ENCODE measurements around the gene BMF. TPM values are rescaled to one million over a fixed set of nuclear protein-coding genes. Genes with fewer than 3 reads are reported as not detected.

The BMF gene
- total and polyA plus RNA-seq, 2 of the 4 experiments (the other 2 are of a cell fraction), result 2.4 to 2.9 TPM

- H3K4me1 ChIP-seq (ENCODE audit: control insufficient read depth, insufficient read depth, low read length), result peaks cover 19% of the 10 kb centered on the region
- H3K4ac ChIP-seq (ENCODE audit: low read depth, low read length), result peak overlapping the region; percentile 29; the same call in 1 of the 2 replicates
- 100% methylated on average over 3 of the region's 3 CpGs; no CpG with 5 or more reads in 1 of the 2 experiments for WGBS, 2 experiments (ENCODE audit: extremely low coverage in 2 of 2, insufficient read length in 1 of 2)
- no peak overlapping the region for H2BK15ac ChIP-seq (ENCODE audit: low read depth, low read length)
- H3K18ac ChIP-seq (ENCODE audit: low read depth, low read length), result no peak overlapping the region
- H4K8ac ChIP-seq (ENCODE audit: low read depth in 2 of 2, low read length in 2 of 2), result no peak overlapping the region
- H2BK5ac ChIP-seq (ENCODE audit: low read depth, low read length, poor library complexity, severe bottlenecking), result no peak overlapping the region
- H3K27me3 ChIP-seq (ENCODE audit: control insufficient read depth, insufficient read depth, low read length), result no peaks in the 10 kb centered on the region
- no peak overlapping the region for H3K27ac ChIP-seq (ENCODE audit: insufficient read depth, low read length)
- no peak overlapping the region for H2BK20ac ChIP-seq (ENCODE audit: low read depth, low read length)
- no peak for TF ChIP-seq MXI1 (IDR thresholded peaks at IDR 0.05; ENCODE audit: borderline replicate concordance, low read depth, low read length)
- TF ChIP-seq BHLHE40 (IDR thresholded peaks at IDR 0.05; ENCODE audit: low read depth, low read length), result no peak
- TF ChIP-seq RAD21 (IDR thresholded peaks at IDR 0.05; ENCODE audit: low read length), result no peak
- TF ChIP-seq MAZ (IDR thresholded peaks at IDR 0.05; ENCODE audit: borderline replicate concordance, low read depth, low read length), result no peak
- no peak for TF ChIP-seq RCOR1 (IDR thresholded peaks at IDR 0.05; ENCODE audit: insufficient replicate concordance, low read length)
- no peak for TF ChIP-seq FOS (IDR thresholded peaks at IDR 0.05; ENCODE audit: low read depth, low read length)
- no peak for TF ChIP-seq RFX5 (IDR thresholded peaks at IDR 0.05; ENCODE audit: low read depth, low read length)
- no peak for TF ChIP-seq ELK1 (IDR thresholded peaks at IDR 0.05; ENCODE audit: borderline replicate concordance, low read depth, low read length)
- TF ChIP-seq POLR2A (IDR thresholded peaks at IDR 0.05; ENCODE audit: low read depth, low read length), result no peak
- TF ChIP-seq CTCF (conservative IDR thresholded peaks at IDR 0.05; ENCODE audit: low read depth, low read length), result no peak
- TF ChIP-seq SMC3 (IDR thresholded peaks at IDR 0.05; ENCODE audit: low read depth, low read length), result no peak
- no peak for TF ChIP-seq MAFK (IDR thresholded peaks at IDR 0.05; ENCODE audit: low read depth, low read length)
- TF ChIP-seq CHD1 (IDR thresholded peaks at IDR 0.05; ENCODE audit: low read depth, low read length), result no peak
- POLR2A ChIA-PET (ENCODE audit: unreplicated experiment), result no interaction called here
- no peaks in the 10 kb centered on the region for H3K9me3 ChIP-seq (ENCODE audit: control insufficient read depth, insufficient read depth, low read length)
- no peak overlapping the region for H3K14ac ChIP-seq (replicated peaks; ENCODE audit: low read depth, low read length)
- no peak for ATAC-seq (ENCODE audit: low read depth)
- no peaks in the 10 kb centered on the region for H4K20me1 ChIP-seq (ENCODE audit: insufficient read depth, low read length)
- no peak overlapping the region for H3K4me3 ChIP-seq (ENCODE audit: insufficient read depth, low read depth, low read length)
- no peak overlapping the region for H3K56ac ChIP-seq (ENCODE audit: extremely low read depth, insufficient read depth, low read length)
- H3K9ac ChIP-seq (ENCODE audit: low read depth, low read length), result no peak overlapping the region
- intact Hi-C loops (cut with micrococcal nuclease) (loop anchor here (5.0 kb wide), 1 partner anchor 113 kb away; the partner anchor contains the start of gene BUB1B), dilution Hi-C loops (cut with HindIII; ENCODE audit: low sequenced_read_pairs, unreplicated experiment) (no loop called here), in situ Hi-C loops (cut with MboI; ENCODE audit: low sequenced_read_pairs) (loop anchor here (5.0 to 10.0 kb wide), 3 partner anchors 118 to 376 kb away; no protein-coding TSS in a partner anchor)
- no peaks in the 10 kb centered on the region for H3K36me3 ChIP-seq (ENCODE audit: control insufficient read depth, insufficient read depth, low read length)
- peak overlapping the region; percentile 39; the same call in 1 of the 2 replicates for H3K23ac ChIP-seq (ENCODE audit: low read depth, low read length)
- no peak overlapping the region for H4K91ac ChIP-seq (ENCODE audit: insufficient read depth, low read depth, low read length)
- H3K9me1 ChIP-seq (ENCODE audit: insufficient read depth, low read length), result peaks cover 32% of the 10 kb centered on the region
- H3K4me2 ChIP-seq (ENCODE audit: low read depth, low read length), result no peak overlapping the region
- CTCF ChIA-PET, result interaction anchor here (0.6 to 5.2 kb wide), 2 partner anchors 47 to 55 kb away, joined by 3 to 26 read pairs; no protein-coding TSS in a partner anchor
- no peak overlapping the region for H2AFZ ChIP-seq (replicated peaks; ENCODE audit: low read length, poor library complexity)
- no TSS peak for BruUV-seq (replicated peaks)
- H4K5ac ChIP-seq (ENCODE audit: low read depth, low read length), result no peak overlapping the region
- no peak for DNase-seq
- peak overlapping the region; percentile 9; the same call in 1 of the 2 replicates for H2BK120ac ChIP-seq (ENCODE audit: low read depth, low read length)
- no peak overlapping the region for H2AK9ac ChIP-seq (replicated peaks; ENCODE audit: low read depth, low read length, poor library complexity)
- peaks cover 0 to 30% of the 10 kb centered on the region in 2 experiments; a peak in 3 of 4 replicates for H3K79me1 ChIP-seq (ENCODE audit: low read depth in 1 of 2, low read length in 2 of 2)
- peak overlapping the region; percentile 11; the same call in 1 of the 2 replicates for H2AK5ac ChIP-seq (ENCODE audit: low read depth, low read length)
Measured at GRCh38 chr15:40048926-40049475, 59.7 kb downstream of the BMF start.
